H9 (cell line): ENCODE measurements around the gene OSBPL2. TPM values are rescaled to one million over a fixed set of nuclear protein-coding genes. Genes with fewer than 3 reads are reported as not detected.

Source experiments
- DNase-seq: peaks from one replicate; pipeline ENCODE4 v3.0.0-alpha.2; 2017
- H2AFZ ChIP-seq: one replicate; pipeline ENCODE4 v1.6.1; 2013; ENCODE audit warnings: mild to moderate bottlenecking, low read length, control low read depth, moderate library complexity
- H2AK5ac ChIP-seq: 2 replicates; pipeline ENCODE4 v1.6.1; 2013; ENCODE audit warnings: low read length, control low read depth, mixed read lengths; ENCODE audit not compliant: insufficient read length
- H2BK120ac ChIP-seq: one replicate; pipeline ENCODE4 v1.6.1; 2013; ENCODE audit warnings: low read depth, mild to moderate bottlenecking, low read length, control low read depth, inconsistent platforms; ENCODE audit not compliant: poor library complexity, severe bottlenecking
- H2BK12ac ChIP-seq: 2 replicates; pipeline ENCODE4 v1.6.1; 2013; ENCODE audit warnings: low read length, control low read depth, mixed read lengths, low read depth; ENCODE audit not compliant: insufficient read length
- H2BK15ac ChIP-seq: 2 replicates; pipeline ENCODE4 v1.6.1; 2013; ENCODE audit warnings: low read depth, low read length, control low read depth
- H2BK20ac ChIP-seq: one replicate; pipeline ENCODE4 v1.6.1; 2013; ENCODE audit warnings: low read depth, mild to moderate bottlenecking, low read length, control low read depth, inconsistent platforms; ENCODE audit not compliant: poor library complexity, severe bottlenecking
- H2BK5ac ChIP-seq: 2 replicates; pipeline ENCODE4 v1.6.1; 2013; ENCODE audit warnings: low read length, control low read depth, mixed read lengths; ENCODE audit not compliant: insufficient read length
- H3K14ac ChIP-seq: 2 replicates; pipeline ENCODE4 v1.6.1; 2013; ENCODE audit warnings: low read length, control low read depth; ENCODE audit not compliant: insufficient read depth
- H3K18ac ChIP-seq: 2 replicates; pipeline ENCODE4 v1.6.1; 2013; ENCODE audit warnings: low read depth, mild to moderate bottlenecking, mixed read lengths, low read length, control low read depth; ENCODE audit not compliant: insufficient read length
- H3K23ac ChIP-seq: 2 replicates; pipeline ENCODE4 v1.6.1; 2013; ENCODE audit warnings: low read length, control low read depth, mixed read lengths, low read depth; ENCODE audit not compliant: insufficient read length
- H3K23me2 ChIP-seq: 2 replicates; pipeline ENCODE4 v1.6.1; 2013; ENCODE audit warnings: low read depth, mild to moderate bottlenecking, mixed read lengths, low read length, control low read depth; ENCODE audit not compliant: insufficient read length, poor library complexity, severe bottlenecking
- H3K27ac ChIP-seq: 2 replicates; pipeline ENCODE4 v1.5.1; 2013; ENCODE audit warnings: low read length, control low read depth, mixed read lengths, low read depth; ENCODE audit not compliant: insufficient read length
- H3K27me3 ChIP-seq: 2 replicates; pipeline ENCODE4 v1.6.1; 2013; ENCODE audit warnings: low read length, control low read depth, inconsistent platforms; ENCODE audit not compliant: insufficient read depth
- H3K4ac ChIP-seq: 2 replicates; pipeline ENCODE4 v1.6.1; 2013; ENCODE audit warnings: low read depth, mild to moderate bottlenecking, control low read depth, inconsistent platforms, low read length, moderate library complexity
- H3K4me1 ChIP-seq: 2 replicates; pipeline ENCODE4 v1.6.1; 2013; ENCODE audit warnings: low read length, control low read depth, inconsistent platforms; ENCODE audit not compliant: insufficient read depth
- H3K4me2 ChIP-seq: 2 replicates; pipeline ENCODE4 v1.6.1; 2013; ENCODE audit warnings: low read length, control low read depth, mixed read lengths; ENCODE audit not compliant: insufficient read length, insufficient read depth
- H3K56ac ChIP-seq: 2 replicates; pipeline ENCODE4 v1.6.1; 2013; ENCODE audit warnings: low read depth, mild to moderate bottlenecking, mixed read lengths, low read length, control low read depth; ENCODE audit not compliant: insufficient read length
- H3K79me1 ChIP-seq: 2 replicates; pipeline ENCODE4 v1.6.1; 2013; ENCODE audit warnings: low read depth, mild to moderate bottlenecking, moderate library complexity, low read length, control low read depth, inconsistent platforms; ENCODE audit not compliant: insufficient read depth, poor library complexity, severe bottlenecking
- H3K79me2 ChIP-seq: 2 replicates; pipeline ENCODE4 v1.6.1; 2013; ENCODE audit warnings: low read length, control low read depth, inconsistent platforms; ENCODE audit not compliant: insufficient read depth
- H3K9ac ChIP-seq: 2 replicates; pipeline ENCODE4 v1.6.1; 2013; ENCODE audit warnings: low read length, control low read depth, mixed read lengths; ENCODE audit not compliant: insufficient read length; ENCODE audit errors: extremely low read depth
- H3K9me3 ChIP-seq: one replicate; pipeline ENCODE4 v1.6.1; 2013; ENCODE audit warnings: low read depth, low read length, inconsistent platforms; ENCODE audit not compliant: control insufficient read depth
- H3T11ph ChIP-seq: one replicate; pipeline ENCODE4 v1.6.1; 2013; ENCODE audit warnings: mild to moderate bottlenecking, low read length, control low read depth, inconsistent platforms
- H4K20me1 ChIP-seq: one replicate; pipeline ENCODE4 v1.6.1; 2013; ENCODE audit not compliant: control insufficient read depth, insufficient read length, insufficient read depth
- H4K5ac ChIP-seq: 2 replicates; pipeline ENCODE4 v1.6.1; 2013; ENCODE audit warnings: low read depth, mild to moderate bottlenecking, mixed read lengths, low read length, control low read depth; ENCODE audit not compliant: insufficient read length
- H4K8ac ChIP-seq: replicated peaks from 2 replicates; pipeline ENCODE4 v1.6.1; 2013; ENCODE audit warnings: low read length, control low read depth, mixed read lengths, low read depth; ENCODE audit not compliant: insufficient read length
- H4K91ac ChIP-seq: 2 replicates; pipeline ENCODE4 v1.6.1; 2013; ENCODE audit warnings: low read depth, mild to moderate bottlenecking, moderate library complexity, mixed read lengths, low read length, control low read depth; ENCODE audit not compliant: insufficient read length
- H3K27ac Mint-ChIP-seq, 3 experiments: 2 replicates in 2 of 3; 3 replicates in 1 of 3; pipeline ENCODE4 v1.8.0; 2020 to 2021; ENCODE audit warnings: mixed read lengths in 3 of 3, mild to moderate bottlenecking in 1 of 3, moderate library complexity in 1 of 3
- H3K27me3 Mint-ChIP-seq: 2 replicates; pipeline ENCODE4 v1.8.0; 2021; ENCODE audit warnings: low read depth, mild to moderate bottlenecking, moderate library complexity, mixed read lengths
- H3K36me3 Mint-ChIP-seq, 3 experiments: 2 replicates in 2 of 3; 3 replicates in 1 of 3; pipeline ENCODE4 v1.8.0; 2020 to 2021; ENCODE audit warnings: low read depth in 3 of 3, mixed read lengths in 3 of 3; ENCODE audit not compliant: insufficient read depth in 1 of 3
- H3K4me1 Mint-ChIP-seq, 2 experiments: 2 replicates each; pipeline ENCODE4 v1.8.0; 2020; ENCODE audit warnings: mixed read lengths in 2 of 2
- H3K4me3 Mint-ChIP-seq, 2 experiments: 2 replicates in 1 of 2; 3 replicates in 1 of 2; pipeline ENCODE4 v1.8.0; 2020 to 2021; ENCODE audit warnings: mild to moderate bottlenecking in 2 of 2, mixed read lengths in 2 of 2, moderate library complexity in 1 of 2
- H3K9me3 Mint-ChIP-seq, 2 experiments: 2 replicates in 1 of 2; 3 replicates in 1 of 2; pipeline ENCODE4 v1.8.0; 2020; ENCODE audit warnings: mild to moderate bottlenecking in 2 of 2, mixed read lengths in 2 of 2, moderate library complexity in 1 of 2
- WGBS: extraction: QIAGEN DNeasy Blood & Tissue Kit; methylation state at CpG from one replicate; pipeline ENCODE4 v1.1.7; 2013; ENCODE audit warnings: missing lambda C conversion rate, low lambda C conversion rate, mixed read lengths; ENCODE audit not compliant: insufficient read length; ENCODE audit errors: extremely low coverage; 5-methylcytosine and 5-hydroxymethylcytosine counted together
- total RNA-seq: library from RNA; stranded (reverse); gene quantifications from 2 replicates; pipeline ENCODE4 v1.2.1, GENCODE V29; 2021
- TF ChIP-seq, protein P1 (sequence below): fragments of 200-600 bp; sonication (generic); conservative IDR thresholded peaks from 3 replicates; pipeline ENCODE4 v1.8.0; 2021; ENCODE audit warnings: antibody characterized with exemption, mild to moderate bottlenecking

The OSBPL2 gene
- total RNA-seq, 1 experiment from 2014 or later, result 47.3 TPM

DNA sequence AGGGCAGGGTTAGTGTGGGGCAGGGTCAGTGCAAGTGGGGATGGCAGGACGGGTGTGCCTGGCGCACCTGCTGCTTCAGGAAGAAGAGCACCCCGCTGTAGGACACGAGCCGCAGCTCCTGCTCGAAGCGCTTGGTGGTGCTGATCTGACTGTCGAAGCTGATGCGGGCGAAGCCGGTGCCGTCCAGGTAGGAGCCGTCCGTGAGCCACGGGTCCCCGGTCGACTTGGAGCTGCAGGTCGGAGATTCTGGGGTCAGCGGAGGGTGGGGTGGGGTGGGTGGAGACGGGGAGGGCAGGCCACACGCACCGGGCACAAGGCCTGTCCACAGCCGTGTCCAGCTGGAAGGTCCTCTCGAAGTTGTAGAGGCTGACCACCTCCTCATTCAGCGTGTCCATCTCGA lies 74.7 kb downstream of the OSBPL2 start:
- no peak overlapping the region for H4K91ac ChIP-seq
- no peak overlapping the region for H2AFZ ChIP-seq
- no peak overlapping the region for H3T11ph ChIP-seq
- H3K18ac ChIP-seq, result no peak overlapping the region
- no peak overlapping the region for H3K9ac ChIP-seq
- no peak overlapping the region for H4K8ac ChIP-seq
- Mint-ChIP-seq H3K27ac (no peak overlapping the region; a peak in 1 of 7 replicates), H3K4me3 (no peak overlapping the region), H3K4me1 (no peaks in the 10 kb centered on the region), H3K36me3 (peaks cover 19 to 64% (median 58%) of the 10 kb centered on the region in 3 experiments), H3K9me3 (peaks cover 0 to 8% of the 10 kb centered on the region in 2 experiments; a peak in 2 of 5 replicates), H3K27me3 (no peaks in the 10 kb centered on the region)
- H3K56ac ChIP-seq, result no peak overlapping the region
- H3K23ac ChIP-seq, result no peak overlapping the region
- H3K14ac ChIP-seq, result no peak overlapping the region
- no peak overlapping the region for H2BK15ac ChIP-seq
- no peak overlapping the region for H2BK20ac ChIP-seq
- H3K79me2 ChIP-seq, result no peaks in the 10 kb centered on the region
- no peak overlapping the region for H3K27ac ChIP-seq
- no peaks in the 10 kb centered on the region for H3K9me3 ChIP-seq
- H4K5ac ChIP-seq, result no peak overlapping the region
- no peak overlapping the region for H3K4me2 ChIP-seq
- H3K79me1 ChIP-seq, result no peaks in the 10 kb centered on the region
- H3K23me2 ChIP-seq, result no peaks in the 10 kb centered on the region
- no peak overlapping the region for H2BK120ac ChIP-seq
- WGBS, result no CpG with 5 or more reads among the region's 26 CpGs
- no peak overlapping the region for H2BK5ac ChIP-seq
- H3K4ac ChIP-seq, result no peak overlapping the region
- H3K4me1 ChIP-seq, result no peaks in the 10 kb centered on the region
- H4K20me1 ChIP-seq, result no peaks in the 10 kb centered on the region
- no peak overlapping the region for H2BK12ac ChIP-seq
- no peaks in the 10 kb centered on the region for H3K27me3 ChIP-seq
- TF ChIP-seq, protein P1, sequence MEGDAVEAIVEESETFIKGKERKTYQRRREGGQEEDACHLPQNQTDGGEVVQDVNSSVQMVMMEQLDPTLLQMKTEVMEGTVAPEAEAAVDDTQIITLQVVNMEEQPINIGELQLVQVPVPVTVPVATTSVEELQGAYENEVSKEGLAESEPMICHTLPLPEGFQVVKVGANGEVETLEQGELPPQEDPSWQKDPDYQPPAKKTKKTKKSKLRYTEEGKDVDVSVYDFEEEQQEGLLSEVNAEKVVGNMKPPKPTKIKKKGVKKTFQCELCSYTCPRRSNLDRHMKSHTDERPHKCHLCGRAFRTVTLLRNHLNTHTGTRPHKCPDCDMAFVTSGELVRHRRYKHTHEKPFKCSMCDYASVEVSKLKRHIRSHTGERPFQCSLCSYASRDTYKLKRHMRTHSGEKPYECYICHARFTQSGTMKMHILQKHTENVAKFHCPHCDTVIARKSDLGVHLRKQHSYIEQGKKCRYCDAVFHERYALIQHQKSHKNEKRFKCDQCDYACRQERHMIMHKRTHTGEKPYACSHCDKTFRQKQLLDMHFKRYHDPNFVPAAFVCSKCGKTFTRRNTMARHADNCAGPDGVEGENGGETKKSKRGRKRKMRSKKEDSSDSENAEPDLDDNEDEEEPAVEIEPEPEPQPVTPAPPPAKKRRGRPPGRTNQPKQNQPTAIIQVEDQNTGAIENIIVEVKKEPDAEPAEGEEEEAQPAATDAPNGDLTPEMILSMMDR, result no peak
- no peak for DNase-seq
- no peak overlapping the region for H2AK5ac ChIP-seq
